COLO829 (cell line): ENCODE results near the gene DMGDH.

Experiments
- DNase-seq: peaks from one replicate; pipeline ENCODE4 v3.0.0; 2012; ENCODE audit warnings: low spot score

DMGDH gene

GRCh38 chr5:78974011-78974410 lies 95.5 kb downstream of the DMGDH start:
- no peak for DNase-seq

- DNase-seq = no peak
Measured at GRCh38 chr5:78972654-78973428, 96.6 kb downstream of the DMGDH start.

- DNase-seq = no peak
Measured at GRCh38 chr5:78971998-78972397, 97.5 kb downstream of the DMGDH start.

- no peak for DNase-seq
Measured at GRCh38 chr5:78968781-78969180, 100.7 kb downstream of the DMGDH start.

GRCh38 chr5:78964889-78965288 lies 104.6 kb downstream of the DMGDH start:
- DNase-seq = peak; percentile 6

GRCh38 chr5:78961743-78962142 lies 107.7 kb downstream of the DMGDH start:
- DNase-seq = no peak

GRCh38 chr5:78959767-78960166 lies 109.7 kb downstream of the DMGDH start:
- no peak for DNase-seq

GRCh38 chr5:78958672-78959445 lies 110.6 kb downstream of the DMGDH start:
- DNase-seq = no peak

- DNase-seq = no peak
Measured at GRCh38 chr5:78956901-78957300, 112.6 kb downstream of the DMGDH start.

GRCh38 chr5:78953092-78953800 lies 116.2 kb downstream of the DMGDH start:
- DNase-seq = no peak
